HG03135 (cell line): ENCODE measurements around the gene PDE7B.

Experiments used
- ATAC-seq: cut with Tn5 transposase; IDR thresholded peaks from one replicate; pipeline ENCODE4 v1.9.1; 2021; ENCODE audit warnings: mild to moderate bottlenecking, moderate library complexity; ENCODE audit not compliant: unreplicated experiment

PDE7B gene

GRCh38 chr6:135983093-135983492 is 131.6 kb downstream of the PDE7B start:
- no peak for ATAC-seq

- ATAC-seq, result no peak
These were observed 132.3 kb downstream of the PDE7B start for GRCh38 chr6:135983718-135984343.

- ATAC-seq, result no peak
These were observed 134.0 kb downstream of the PDE7B start for GRCh38 chr6:135985471-135985870.

- no peak for ATAC-seq
These were observed 135.7 kb downstream of the PDE7B start for GRCh38 chr6:135987226-135987625.

GRCh38 chr6:135990439-135990838 is 138.9 kb downstream of the PDE7B start:
- no peak for ATAC-seq

GRCh38 chr6:135990855-135991464 is 139.5 kb downstream of the PDE7B start:
- ATAC-seq, result no peak

GRCh38 chr6:135992739-135993138 is 141.2 kb downstream of the PDE7B start:
- ATAC-seq, result no peak

- no peak for ATAC-seq
These were observed 141.9 kb downstream of the PDE7B start for GRCh38 chr6:135993361-135993760.

- ATAC-seq, result no peak
These were observed 143.5 kb downstream of the PDE7B start for GRCh38 chr6:135994857-135995544.

GRCh38 chr6:135995545-135995898 is 144.0 kb downstream of the PDE7B start:
- ATAC-seq, result no peak

- no peak for ATAC-seq
These were observed 145.2 kb downstream of the PDE7B start for GRCh38 chr6:135996668-135997067.

GRCh38 chr6:135999393-135999792 is 147.9 kb downstream of the PDE7B start:
- no peak for ATAC-seq

GRCh38 chr6:136007345-136007744 is 155.8 kb downstream of the PDE7B start:
- no peak for ATAC-seq

- ATAC-seq, result no peak
These were observed 160.0 kb downstream of the PDE7B start for GRCh38 chr6:136011475-136011874.

- no peak for ATAC-seq
These were observed 160.8 kb downstream of the PDE7B start for GRCh38 chr6:136012198-136012887.

GRCh38 chr6:136012943-136013342 is 161.4 kb downstream of the PDE7B start:
- no peak for ATAC-seq

GRCh38 chr6:136014454-136015437 is 163.2 kb downstream of the PDE7B start:
- no peak for ATAC-seq

- ATAC-seq, result no peak
These were observed 164.0 kb downstream of the PDE7B start for GRCh38 chr6:136015531-136015930.

GRCh38 chr6:136016228-136017225 is 165.0 kb downstream of the PDE7B start:
- ATAC-seq, result no peak
